ENCODE data around the gene FCGR3A. TPM values are rescaled to one million over a fixed set of nuclear protein-coding genes. Genes with fewer than 3 reads are reported as not detected.
"Not testable (repeated sequence)": the region's sequence is repeated elsewhere in the genome, so short reads cannot be mapped to it uniquely, and the experiment has no call there.

The FCGR3A gene
- not detected in 2 replicates for polyA plus RNA-seq (2011; rRNA removed)
- not detected in 2 replicates for polyA minus RNA-seq (2011; rRNA and poly(A)+ RNA removed)

- DNase-seq (ENCODE audit: low read depth): no peak
- CTCF ChIA-PET: no interaction called here
- H3K27me3 ChIP-seq (ENCODE audit: control insufficient read depth, insufficient read depth, low read length): no peaks in the 10 kb centered on the region
These were observed at the start of gene FCGR3A for GRCh38 chr1:161549652-161550051. TSS of gene FCGR3A (minus strand) at chr1:161549818. CDS start at chr1:161549736, 82 bp downstream.

DNA sequence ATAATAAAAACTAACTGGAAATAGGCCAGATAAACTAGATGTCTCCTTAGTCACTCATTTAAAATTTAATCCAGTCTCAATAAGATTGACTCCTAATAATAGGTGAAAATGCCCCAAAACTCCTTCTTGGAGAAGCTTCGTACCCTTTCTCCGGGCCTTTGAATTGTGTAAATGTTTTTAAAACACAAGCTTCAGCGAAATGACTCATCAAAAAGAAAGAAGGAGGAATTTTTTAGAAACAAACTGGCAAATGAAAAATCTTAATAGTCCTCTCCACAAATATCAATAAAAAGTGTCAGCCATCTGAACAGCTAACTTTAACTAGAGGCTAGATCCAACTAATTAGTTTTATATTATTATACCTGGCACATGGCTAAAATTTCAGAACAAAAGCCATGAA lies 47.5 kb upstream of the FCGR3A start:
- CTCF ChIA-PET; H3K4me3 ChIP-seq (ENCODE audit: low read depth, low read length); POLR2A ChIA-PET; H3K27me3 ChIP-seq (ENCODE audit: control insufficient read depth, insufficient read depth, low read length); DNase-seq (ENCODE audit: low read depth); H3K36me3 ChIP-seq (ENCODE audit: control insufficient read depth, insufficient read depth, low read length): not testable (repeated sequence)

More at GRCh38 chr1:161549652-161550051, at the start of gene FCGR3A:
- TF ChIP-seq, protein P1, sequence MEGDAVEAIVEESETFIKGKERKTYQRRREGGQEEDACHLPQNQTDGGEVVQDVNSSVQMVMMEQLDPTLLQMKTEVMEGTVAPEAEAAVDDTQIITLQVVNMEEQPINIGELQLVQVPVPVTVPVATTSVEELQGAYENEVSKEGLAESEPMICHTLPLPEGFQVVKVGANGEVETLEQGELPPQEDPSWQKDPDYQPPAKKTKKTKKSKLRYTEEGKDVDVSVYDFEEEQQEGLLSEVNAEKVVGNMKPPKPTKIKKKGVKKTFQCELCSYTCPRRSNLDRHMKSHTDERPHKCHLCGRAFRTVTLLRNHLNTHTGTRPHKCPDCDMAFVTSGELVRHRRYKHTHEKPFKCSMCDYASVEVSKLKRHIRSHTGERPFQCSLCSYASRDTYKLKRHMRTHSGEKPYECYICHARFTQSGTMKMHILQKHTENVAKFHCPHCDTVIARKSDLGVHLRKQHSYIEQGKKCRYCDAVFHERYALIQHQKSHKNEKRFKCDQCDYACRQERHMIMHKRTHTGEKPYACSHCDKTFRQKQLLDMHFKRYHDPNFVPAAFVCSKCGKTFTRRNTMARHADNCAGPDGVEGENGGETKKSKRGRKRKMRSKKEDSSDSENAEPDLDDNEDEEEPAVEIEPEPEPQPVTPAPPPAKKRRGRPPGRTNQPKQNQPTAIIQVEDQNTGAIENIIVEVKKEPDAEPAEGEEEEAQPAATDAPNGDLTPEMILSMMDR (IDR thresholded peaks at IDR 0.05; ENCODE audit: insufficient read depth, low read depth, low read length): no peak
- no peak within 1 kb of the TSS for H3K4me3 ChIP-seq (ENCODE audit: low read depth, low read length)
- POLR2A ChIA-PET: no interaction called here
- H3K36me3 ChIP-seq (ENCODE audit: control insufficient read depth, insufficient read depth, low read length): no peaks in the 10 kb centered on the region

GRCh38 chr1:161595583-161595982 lies 46.0 kb upstream of the FCGR3A start:
- CTCF ChIA-PET; H3K4me3 ChIP-seq (ENCODE audit: low read depth, low read length); H3K36me3 ChIP-seq (ENCODE audit: control insufficient read depth, insufficient read depth, low read length); DNase-seq (ENCODE audit: low read depth); H3K27me3 ChIP-seq (ENCODE audit: control insufficient read depth, insufficient read depth, low read length); POLR2A ChIA-PET: not testable (repeated sequence)

GRCh38 chr1:161595173-161595572 lies 45.6 kb upstream of the FCGR3A start:
- CTCF ChIA-PET; H3K36me3 ChIP-seq (ENCODE audit: control insufficient read depth, insufficient read depth, low read length); DNase-seq (ENCODE audit: low read depth); POLR2A ChIA-PET; H3K27me3 ChIP-seq (ENCODE audit: control insufficient read depth, insufficient read depth, low read length); H3K4me3 ChIP-seq (ENCODE audit: low read depth, low read length): not testable (repeated sequence)

DNA sequence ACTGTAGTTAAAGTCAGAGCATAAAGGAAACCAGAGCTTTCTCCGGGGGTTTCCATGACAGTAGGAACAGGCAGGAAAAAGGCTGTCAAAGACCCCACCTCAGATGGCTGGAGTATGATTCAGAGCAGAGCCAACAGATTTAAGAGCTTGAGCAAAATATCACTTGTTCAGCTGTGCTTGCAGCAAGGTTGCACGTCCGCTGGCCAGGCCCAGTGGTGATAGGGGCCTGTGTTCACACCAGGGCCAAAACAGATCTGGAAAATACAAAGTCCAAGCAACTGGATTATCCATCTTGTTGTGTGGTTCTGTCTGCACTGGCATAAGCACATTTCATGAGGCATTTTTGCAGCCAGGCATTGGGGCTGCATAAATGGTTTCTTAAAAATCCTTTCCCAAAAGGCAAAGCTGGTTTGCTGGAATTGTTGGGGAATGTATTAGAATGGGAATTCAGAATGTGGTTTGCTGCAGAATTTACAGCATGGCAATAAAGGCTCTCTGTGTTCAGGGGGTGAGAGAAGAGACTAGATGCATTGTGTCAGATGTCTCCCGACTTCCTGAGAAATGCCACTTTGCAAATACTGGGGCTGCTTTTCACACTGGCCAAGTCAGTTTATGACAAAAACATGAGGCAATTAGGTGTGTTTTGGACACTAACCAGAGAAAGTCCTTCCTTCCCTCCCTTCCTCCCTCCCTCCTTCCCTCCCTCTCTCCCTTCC lies 44.8 kb upstream of the FCGR3A start:
- CTCF ChIA-PET; DNase-seq (ENCODE audit: low read depth); H3K4me3 ChIP-seq (ENCODE audit: low read depth, low read length); POLR2A ChIA-PET; H3K36me3 ChIP-seq (ENCODE audit: control insufficient read depth, insufficient read depth, low read length); H3K27me3 ChIP-seq (ENCODE audit: control insufficient read depth, insufficient read depth, low read length): not testable (repeated sequence)

- H3K27me3 ChIP-seq (ENCODE audit: control insufficient read depth, insufficient read depth, low read length); CTCF ChIA-PET; POLR2A ChIA-PET; DNase-seq (ENCODE audit: low read depth); H3K4me3 ChIP-seq (ENCODE audit: low read depth, low read length); H3K36me3 ChIP-seq (ENCODE audit: control insufficient read depth, insufficient read depth, low read length): not testable (repeated sequence)
These were observed 43.6 kb upstream of the FCGR3A start for GRCh38 chr1:161593092-161593755.

DNA sequence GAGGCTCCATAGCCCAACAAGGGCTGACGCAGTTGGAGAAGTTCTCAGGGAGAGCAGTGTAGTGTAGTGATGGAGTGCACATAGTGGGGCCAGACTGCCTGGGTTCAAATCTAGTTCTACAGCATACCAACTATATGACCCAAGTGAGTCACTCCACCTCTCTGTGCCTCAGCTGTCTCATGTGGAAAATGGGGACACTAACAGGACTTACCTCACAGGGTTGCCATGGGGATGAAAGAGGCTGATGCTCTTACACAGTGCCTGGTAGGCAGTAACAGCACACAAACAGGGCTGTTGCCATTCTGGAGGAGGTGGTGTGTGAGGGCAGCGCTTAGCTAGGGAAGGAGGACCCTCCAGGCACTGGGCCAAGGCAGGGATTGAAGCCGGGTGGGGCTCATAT lies 43.0 kb upstream of the FCGR3A start:
- H3K27me3 ChIP-seq (ENCODE audit: control insufficient read depth, insufficient read depth, low read length); CTCF ChIA-PET; DNase-seq (ENCODE audit: low read depth); POLR2A ChIA-PET; H3K36me3 ChIP-seq (ENCODE audit: control insufficient read depth, insufficient read depth, low read length); H3K4me3 ChIP-seq (ENCODE audit: low read depth, low read length): not testable (repeated sequence)

DNA sequence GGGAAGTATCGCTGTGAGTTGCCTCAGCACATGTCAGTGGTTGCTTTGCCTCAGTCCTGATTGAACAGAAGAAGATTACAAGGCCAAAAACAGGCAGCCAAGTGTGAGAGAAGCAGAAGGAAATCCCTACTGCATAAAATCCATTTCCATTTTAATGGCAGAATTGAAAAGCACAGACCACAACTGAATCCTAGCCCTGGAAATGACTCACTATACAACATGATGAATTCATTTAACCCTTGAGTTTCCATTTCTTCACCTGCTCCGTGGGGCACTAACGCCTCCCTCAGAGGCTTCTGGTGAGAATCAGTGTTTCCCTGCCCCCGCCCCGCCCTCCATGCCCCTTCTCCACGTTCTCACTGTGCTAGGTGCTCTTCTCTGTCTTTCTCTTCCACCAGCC lies 40.3 kb upstream of the FCGR3A start:
- CTCF ChIA-PET; DNase-seq (ENCODE audit: low read depth); H3K36me3 ChIP-seq (ENCODE audit: control insufficient read depth, insufficient read depth, low read length); H3K27me3 ChIP-seq (ENCODE audit: control insufficient read depth, insufficient read depth, low read length); POLR2A ChIA-PET; H3K4me3 ChIP-seq (ENCODE audit: low read depth, low read length): not testable (repeated sequence)

GRCh38 chr1:161589365-161589764 lies 39.7 kb upstream of the FCGR3A start:
- H3K27me3 ChIP-seq (ENCODE audit: control insufficient read depth, insufficient read depth, low read length); CTCF ChIA-PET; H3K36me3 ChIP-seq (ENCODE audit: control insufficient read depth, insufficient read depth, low read length); H3K4me3 ChIP-seq (ENCODE audit: low read depth, low read length); DNase-seq (ENCODE audit: low read depth); POLR2A ChIA-PET: not testable (repeated sequence)

- DNase-seq (ENCODE audit: low read depth); H3K36me3 ChIP-seq (ENCODE audit: control insufficient read depth, insufficient read depth, low read length); CTCF ChIA-PET; H3K27me3 ChIP-seq (ENCODE audit: control insufficient read depth, insufficient read depth, low read length); POLR2A ChIA-PET; H3K4me3 ChIP-seq (ENCODE audit: low read depth, low read length): not testable (repeated sequence)
These were observed 39.0 kb upstream of the FCGR3A start for GRCh38 chr1:161588596-161588995.

- DNase-seq (ENCODE audit: low read depth); H3K36me3 ChIP-seq (ENCODE audit: control insufficient read depth, insufficient read depth, low read length); H3K4me3 ChIP-seq (ENCODE audit: low read depth, low read length); CTCF ChIA-PET; POLR2A ChIA-PET; H3K27me3 ChIP-seq (ENCODE audit: control insufficient read depth, insufficient read depth, low read length): not testable (repeated sequence)
These were observed 33.3 kb upstream of the FCGR3A start for GRCh38 chr1:161582882-161583281.

GRCh38 chr1:161580879-161581537 lies 31.4 kb upstream of the FCGR3A start:
- H3K4me3 ChIP-seq (ENCODE audit: low read depth, low read length); CTCF ChIA-PET; H3K27me3 ChIP-seq (ENCODE audit: control insufficient read depth, insufficient read depth, low read length); DNase-seq (ENCODE audit: low read depth); H3K36me3 ChIP-seq (ENCODE audit: control insufficient read depth, insufficient read depth, low read length); POLR2A ChIA-PET: not testable (repeated sequence)
